ENCODE data around the gene OLIG3. TPM values are rescaled to one million over a fixed set of nuclear protein-coding genes. Genes with fewer than 3 reads are reported as not detected.

OLIG3 gene
- total RNA-seq, 1 experiment from 2014 or later, result not detected

- no peak overlapping the region for H3K4me3 ChIP-seq (ENCODE audit: low read depth, low read length, poor library complexity, severe bottlenecking)
- no peak overlapping the region for H3K27ac ChIP-seq (ENCODE audit: low read depth, low read length, poor library complexity, severe bottlenecking)
- H3K27me3 ChIP-seq (replicated peaks; ENCODE audit: insufficient read depth, low read depth, low read length, poor library complexity), result peaks cover 8% of the 10 kb centered on the region
- CTCF ChIA-PET, result no interaction called here
- no peak for DNase-seq (ENCODE audit: low spot score)
- POLR2A ChIA-PET (ENCODE audit: low non-redundant PET), result no interaction called here
- H3K9me3 ChIP-seq (ENCODE audit: low read depth, low read length, poor library complexity, severe bottlenecking), result no peaks in the 10 kb centered on the region
- BruUV-seq (replicated peaks), result no TSS peak
- no peaks in the 10 kb centered on the region for H3K36me3 ChIP-seq (ENCODE audit: insufficient read depth, low read length, poor library complexity, severe bottlenecking)
- intact Hi-C loops (cut with micrococcal nuclease; ENCODE audit: unreplicated experiment), result no loop called here
- TF ChIP-seq CTCF (conservative IDR thresholded peaks at IDR 0.05; ENCODE audit: low read depth, low read length) (no peak), EZH2 (IDR thresholded peaks at IDR 0.05; ENCODE audit: borderline replicate concordance, low read depth, low read length, poor library complexity, severe bottlenecking) (no peak)
- no peaks in the 10 kb centered on the region for H3K4me1 ChIP-seq (ENCODE audit: insufficient read depth, low read length, poor library complexity, severe bottlenecking)
These were observed 28.7 kb downstream of the OLIG3 start for GRCh38 chr6:137465378-137466009.

GRCh38 chr6:137452333-137452894 is 41.8 kb downstream of the OLIG3 start:
- no peaks in the 10 kb centered on the region for H3K36me3 ChIP-seq (ENCODE audit: insufficient read depth, low read length, poor library complexity, severe bottlenecking)
- CTCF ChIA-PET, result no interaction called here
- POLR2A ChIA-PET (ENCODE audit: low non-redundant PET), result no interaction called here
- no peak for DNase-seq (ENCODE audit: low spot score)
- no peak overlapping the region for H3K27ac ChIP-seq (ENCODE audit: low read depth, low read length, poor library complexity, severe bottlenecking)
- no peaks in the 10 kb centered on the region for H3K27me3 ChIP-seq (replicated peaks; ENCODE audit: insufficient read depth, low read depth, low read length, poor library complexity)
- TF ChIP-seq CTCF (conservative IDR thresholded peaks at IDR 0.05; ENCODE audit: low read depth, low read length) (no peak), EZH2 (IDR thresholded peaks at IDR 0.05; ENCODE audit: borderline replicate concordance, low read depth, low read length, poor library complexity, severe bottlenecking) (no peak)
- H3K4me3 ChIP-seq (ENCODE audit: low read depth, low read length, poor library complexity, severe bottlenecking), result no peak overlapping the region
- no peaks in the 10 kb centered on the region for H3K4me1 ChIP-seq (ENCODE audit: insufficient read depth, low read length, poor library complexity, severe bottlenecking)
- intact Hi-C loops (cut with micrococcal nuclease; ENCODE audit: unreplicated experiment), result no loop called here
- no peaks in the 10 kb centered on the region for H3K9me3 ChIP-seq (ENCODE audit: low read depth, low read length, poor library complexity, severe bottlenecking)
- BruUV-seq (replicated peaks), result no TSS peak

DNA sequence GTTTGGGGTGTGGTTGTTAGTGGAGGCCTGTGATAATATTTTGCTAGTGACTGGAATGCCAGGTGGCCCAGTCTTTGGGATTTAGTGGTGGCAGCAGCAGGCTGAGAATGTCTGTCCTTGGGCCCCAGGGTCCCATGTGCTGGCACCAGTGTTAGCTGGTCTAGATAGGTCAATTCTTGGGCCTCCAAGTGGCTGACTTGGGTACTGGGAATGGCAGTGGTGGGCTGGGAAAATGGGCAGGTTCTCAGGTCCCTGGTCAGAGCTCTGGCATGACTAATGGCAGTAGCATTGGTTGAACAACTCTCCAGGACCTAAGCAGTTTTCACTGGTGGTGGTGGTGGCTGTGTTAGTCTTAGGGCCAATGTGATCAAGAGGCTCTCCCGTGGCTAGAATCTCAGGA is 50.3 kb downstream of the OLIG3 start:
- intact Hi-C loops (cut with micrococcal nuclease; ENCODE audit: unreplicated experiment), result no loop called here
- Histone ChIP-seq H3K27me3 (replicated peaks; ENCODE audit: insufficient read depth, low read depth, low read length, poor library complexity) (no peaks in the 10 kb centered on the region), H3K4me3 (ENCODE audit: low read depth, low read length, poor library complexity, severe bottlenecking) (no peak overlapping the region), H3K4me1 (ENCODE audit: insufficient read depth, low read length, poor library complexity, severe bottlenecking) (no peaks in the 10 kb centered on the region), H3K36me3 (ENCODE audit: insufficient read depth, low read length, poor library complexity, severe bottlenecking) (no peaks in the 10 kb centered on the region), H3K9me3 (ENCODE audit: low read depth, low read length, poor library complexity, severe bottlenecking) (no peaks in the 10 kb centered on the region), H3K27ac (ENCODE audit: low read depth, low read length, poor library complexity, severe bottlenecking) (no peak overlapping the region)
- DNase-seq (ENCODE audit: low spot score), result no peak
- POLR2A ChIA-PET (ENCODE audit: low non-redundant PET), result no interaction called here
- TF ChIP-seq EZH2 (IDR thresholded peaks at IDR 0.05; ENCODE audit: borderline replicate concordance, low read depth, low read length, poor library complexity, severe bottlenecking), result no peak
- no peak for TF ChIP-seq CTCF (conservative IDR thresholded peaks at IDR 0.05; ENCODE audit: low read depth, low read length)
- CTCF ChIA-PET, result no interaction called here
- BruUV-seq (replicated peaks), result no TSS peak
